IMR-90 (cell line): ENCODE results near the gene IL17B. TPM values are rescaled to one million over a fixed set of nuclear protein-coding genes. Genes with fewer than 3 reads are reported as not detected.

Source experiments
- ATAC-seq: fragments of 200-7000 bp; cut with Tn5 transposase; 2 replicates; pipeline ENCODE4 v1.9.1; 2020; ENCODE audit warnings: low read depth, mild to moderate bottlenecking, moderate library complexity
- BruUV-seq: library from RNA; stranded (reverse); fragments of 400-500 nt; replicated peaks from 2 replicates; lab custom pipeline; 2021; lab: Mats Ljungman, UMichigan
- CTCF ChIA-PET: fragments of 300-600 bp; formaldehyde crosslinking; extraction: SDS; loops from one replicate; lab custom pipeline; 2021; ENCODE audit warnings: antibody characterized with exemption; lab: Yijun Ruan, JAX
- POLR2A ChIA-PET: fragments of 300-600 bp; sonication (Branson Sonifier 250); formaldehyde crosslinking; loops from one replicate; lab custom pipeline; 2022; ENCODE audit warnings: antibody characterized with exemption; ENCODE audit not compliant: unreplicated experiment; lab: Charles Lee
- DNase-seq: peaks from one replicate; pipeline ENCODE4 v3.0.0; 2013
- H2AFZ ChIP-seq: replicated peaks from 2 replicates; pipeline ENCODE3; 2013; ENCODE audit warnings: low read length, mild to moderate bottlenecking; ENCODE audit not compliant: poor library complexity
- H2AK5ac ChIP-seq: 2 replicates; pipeline ENCODE4 v1.6.1; 2013; ENCODE audit warnings: low read depth, low read length, inconsistent platforms
- H2AK9ac ChIP-seq: replicated peaks from 2 replicates; pipeline ENCODE3; 2013; ENCODE audit warnings: mild to moderate bottlenecking, low read depth, low read length, moderate library complexity; ENCODE audit not compliant: poor library complexity
- H2BK120ac ChIP-seq: 2 replicates; pipeline ENCODE4 v1.6.1; 2013; ENCODE audit warnings: low read depth, low read length, inconsistent platforms
- H2BK15ac ChIP-seq: 3 replicates; pipeline ENCODE4 v1.6.1; 2013; ENCODE audit warnings: low read depth, low read length, inconsistent platforms
- H2BK20ac ChIP-seq: 2 replicates; pipeline ENCODE4 v1.6.1; 2013; ENCODE audit warnings: low read depth, mild to moderate bottlenecking, inconsistent platforms, low read length, moderate library complexity
- H2BK5ac ChIP-seq: 2 replicates; pipeline ENCODE4 v1.6.1; 2013; ENCODE audit warnings: mild to moderate bottlenecking, low read depth, low read length, inconsistent platforms; ENCODE audit not compliant: poor library complexity, severe bottlenecking
- H3K14ac ChIP-seq: replicated peaks from 2 replicates; pipeline ENCODE4 v1.6.1; 2013; ENCODE audit warnings: low read depth, low read length, inconsistent platforms
- H3K18ac ChIP-seq: 2 replicates; pipeline ENCODE4 v1.6.1; 2013; ENCODE audit warnings: low read depth, low read length, control low read depth
- H3K23ac ChIP-seq: 2 replicates; pipeline ENCODE4 v1.6.1; 2013; ENCODE audit warnings: low read depth, low read length, inconsistent platforms
- H3K27ac ChIP-seq: 2 replicates; pipeline ENCODE4 v1.5.1; 2013; ENCODE audit warnings: mild to moderate bottlenecking, control low read depth, low read length; ENCODE audit not compliant: insufficient read depth
- H3K27me3 ChIP-seq: 2 replicates; pipeline ENCODE4 v1.6.1; 2013; ENCODE audit warnings: low read length; ENCODE audit not compliant: control insufficient read depth, insufficient read depth
- H3K36me3 ChIP-seq: 2 replicates; pipeline ENCODE4 v1.6.1; 2013; ENCODE audit warnings: low read length, mixed read lengths; ENCODE audit not compliant: control insufficient read depth, insufficient read depth
- H3K4ac ChIP-seq: 2 replicates; pipeline ENCODE4 v1.6.1; 2013; ENCODE audit warnings: low read depth, low read length, inconsistent platforms
- H3K4me1 ChIP-seq: 2 replicates; pipeline ENCODE4 v1.6.1; 2013; ENCODE audit warnings: low read length, mixed read lengths; ENCODE audit not compliant: control insufficient read depth, insufficient read depth
- H3K4me2 ChIP-seq: 2 replicates; pipeline ENCODE4 v1.6.1; 2013; ENCODE audit warnings: low read depth, mild to moderate bottlenecking, control low read depth, low read length, moderate library complexity
- H3K4me3 ChIP-seq: 2 replicates; pipeline ENCODE4 v1.5.1; 2013; ENCODE audit warnings: low read depth, mild to moderate bottlenecking, control low read depth, low read length, moderate library complexity; ENCODE audit not compliant: insufficient read depth
- H3K56ac ChIP-seq: 2 replicates; pipeline ENCODE4 v1.6.1; 2013; ENCODE audit warnings: low read length, inconsistent platforms; ENCODE audit not compliant: insufficient read depth; ENCODE audit errors: extremely low read depth
- H3K79me1 ChIP-seq, 2 experiments: 2 replicates each; pipeline ENCODE4 v1.6.1; 2013; ENCODE audit warnings: low read length in 2 of 2, inconsistent platforms in 1 of 2, low read depth in 1 of 2
- H3K9ac ChIP-seq: 2 replicates; pipeline ENCODE4 v1.6.1; 2013; ENCODE audit warnings: low read depth, low read length, control low read depth
- H3K9me1 ChIP-seq: 2 replicates; pipeline ENCODE4 v1.6.1; 2013; ENCODE audit warnings: low read length, inconsistent platforms; ENCODE audit not compliant: insufficient read depth
- H3K9me3 ChIP-seq: 2 replicates; pipeline ENCODE4 v1.6.1; 2013; ENCODE audit warnings: low read length; ENCODE audit not compliant: control insufficient read depth, insufficient read depth
- H4K20me1 ChIP-seq: 2 replicates; pipeline ENCODE4 v1.6.1; 2013; ENCODE audit warnings: low read length, inconsistent platforms; ENCODE audit not compliant: insufficient read depth
- H4K5ac ChIP-seq: 2 replicates; pipeline ENCODE4 v1.6.1; 2013; ENCODE audit warnings: mild to moderate bottlenecking, low read depth, low read length, control low read depth
- H4K8ac ChIP-seq, 2 experiments: 2 replicates each; pipeline ENCODE4 v1.6.1; 2013; ENCODE audit warnings: low read depth in 2 of 2, low read length in 2 of 2, control low read depth in 1 of 2, inconsistent platforms in 1 of 2
- H4K91ac ChIP-seq: 2 replicates; pipeline ENCODE4 v1.6.1; 2013; ENCODE audit warnings: low read depth, low read length, inconsistent platforms; ENCODE audit not compliant: insufficient read depth
- BHLHE40 ChIP-seq: fragments of 150-350 bp; IDR thresholded peaks from 2 replicates; pipeline ENCODE4 v1.6.1; 2016; ENCODE audit warnings: mild to moderate bottlenecking, low read depth, low read length
- CEBPB ChIP-seq: IDR thresholded peaks from 2 replicates; pipeline ENCODE4 v1.6.1; 2012; ENCODE audit warnings: low read depth, low read length, improper control_type of control experiment
- CTCF ChIP-seq: conservative IDR thresholded peaks from 2 replicates; pipeline ENCODE4 v1.5.1; 2012; ENCODE audit warnings: mild to moderate bottlenecking, low read depth, low read length, improper control_type of control experiment
- ELK1 ChIP-seq: fragments of 150-350 bp; IDR thresholded peaks from 2 replicates; pipeline ENCODE4 v1.6.1; 2016; ENCODE audit warnings: low read depth, mild to moderate bottlenecking, low read length, moderate library complexity, borderline replicate concordance
- MAFK ChIP-seq: IDR thresholded peaks from 2 replicates; pipeline ENCODE4 v1.6.1; 2012; ENCODE audit warnings: low read depth, low read length, improper control_type of control experiment
- MAZ ChIP-seq: IDR thresholded peaks from 2 replicates; pipeline ENCODE4 v1.6.1; 2012; ENCODE audit warnings: low read depth, mild to moderate bottlenecking, low read length, improper control_type of control experiment, moderate library complexity, borderline replicate concordance
- MXI1 ChIP-seq: IDR thresholded peaks from 2 replicates; pipeline ENCODE4 v1.6.1; 2012; ENCODE audit warnings: low read depth, mild to moderate bottlenecking, low read length, moderate library complexity, borderline replicate concordance
- NFE2L2 ChIP-seq: fragments of 150-350 bp; IDR thresholded peaks from 2 replicates; pipeline ENCODE4 v1.6.1; 2016; ENCODE audit warnings: low read depth, mild to moderate bottlenecking, low read length
- POLR2A ChIP-seq: IDR thresholded peaks from 2 replicates; pipeline ENCODE4 v1.6.1; 2012; ENCODE audit warnings: mild to moderate bottlenecking, low read depth, low read length
- RAD21 ChIP-seq: IDR thresholded peaks from 2 replicates; pipeline ENCODE4 v1.6.1; 2012; ENCODE audit warnings: low read length, improper control_type of control experiment
- RFX5 ChIP-seq: IDR thresholded peaks from 2 replicates; pipeline ENCODE4 v1.8.0; 2012; ENCODE audit warnings: low read depth, mild to moderate bottlenecking, low read length, moderate library complexity
- SMC3 ChIP-seq: fragments of 150-350 bp; IDR thresholded peaks from 2 replicates; pipeline ENCODE4 v1.6.1; 2016; ENCODE audit warnings: low read depth, mild to moderate bottlenecking, antibody characterized with exemption, low read length, moderate library complexity
- WGBS, 2 experiments: methylation state at CpG; one replicate each; pipeline versions ENCODE4 v1.1.5 to v1.1.7; 2013; ENCODE audit warnings: missing lambda C conversion rate in 2 of 2; ENCODE audit not compliant: insufficient read length in 1 of 2; ENCODE audit errors: extremely low coverage in 2 of 2; 5-methylcytosine and 5-hydroxymethylcytosine counted together
- dilution Hi-C: fragments of 300-500 bp; cut with HindIII; formaldehyde crosslinking; loops from one replicate; pipeline ENCODE4 v1.14.3; 2018; ENCODE audit warnings: low sequenced_read_pairs; ENCODE audit not compliant: unreplicated experiment
- in situ Hi-C: fragments of 300-500 bp; cut with MboI; formaldehyde crosslinking; loops from 3 replicates; pipeline ENCODE4 v1.14.3; 2019; ENCODE audit warnings: low sequenced_read_pairs, inconsistent platforms, mixed read lengths
- intact Hi-C: fragments of 100-400 bp; cut with micrococcal nuclease; formaldehyde crosslinking; loops from 2 replicates; pipeline ENCODE4 v1.10.0; 2022
- polyA plus RNA-seq, 3 experiments: library from polyadenylated mRNA; depleted of rRNA; stranded (reverse); fragments of >200 nt; gene quantifications; 2 replicates each; pipeline ENCODE4 v1.2.3, GENCODE V29; 2012; ENCODE audit warnings: low replicate concordance in 1 of 3
- total RNA-seq: library from RNA; depleted of rRNA; stranded (reverse); fragments of >200 nt; gene quantifications from 2 replicates; pipeline ENCODE4 v1.2.3, GENCODE V29; 2012
- TF ChIP-seq, protein P1 (sequence below): fragments of 150-350 bp; IDR thresholded peaks from 2 replicates; pipeline ENCODE4 v1.6.1; 2017; ENCODE audit warnings: mild to moderate bottlenecking, antibody characterized with exemption, low read length, low read depth

The IL17B gene
- total and polyA plus RNA-seq, 2 of the 4 experiments (the other 2 are of a cell fraction): 0.31 TPM; not detected in 1

- Histone ChIP-seq H3K9me1 (no peaks in the 10 kb centered on the region), H4K91ac (no peak overlapping the region), H3K9ac (no peak overlapping the region), H3K56ac (no peak overlapping the region), H2BK20ac (no peak overlapping the region), H3K27ac (no peak overlapping the region), H2AK5ac (no peak overlapping the region), H2BK120ac (no peak overlapping the region; the same call in 1 of the 2 replicates), H3K4ac (peak overlapping the region; percentile 9; the same call in 1 of the 2 replicates), H3K27me3 (no peaks in the 10 kb centered on the region), H2AK9ac (no peak overlapping the region), H4K5ac (no peak overlapping the region), H2BK15ac (no peak overlapping the region), H2AFZ (peak overlapping the region; percentile 47), H3K18ac (no peak overlapping the region), H3K23ac (no peak overlapping the region), H3K4me3 (no peak overlapping the region), H3K9me3 (no peaks in the 10 kb centered on the region), H3K79me1 (peaks cover 0 to 5% of the 10 kb centered on the region in 2 experiments; a peak in 1 of 4 replicates), H3K14ac (peak overlapping the region; percentile 63; the same call in 1 of the 2 replicates), H2BK5ac (no peak overlapping the region), H3K4me2 (no peak overlapping the region), H4K8ac (no peak overlapping the region), H4K20me1 (no peaks in the 10 kb centered on the region), H3K4me1 (peaks cover 9% of the 10 kb centered on the region; the same call in 1 of the 2 replicates), H3K36me3 (no peaks in the 10 kb centered on the region)
- ATAC-seq (peak; percentile 8; the same call in 1 of the 2 replicates), DNase-seq (no peak)
- WGBS, 2 experiments: no CpG with 5 or more reads among the region's 5 CpGs
- TF ChIP-seq POLR2A: no peak
- no peak for TF ChIP-seq RFX5
- TF ChIP-seq BHLHE40: no peak
- TF ChIP-seq CTCF: no peak
- TF ChIP-seq NFE2L2: no peak
- no peak for TF ChIP-seq ELK1
- no peak for TF ChIP-seq RAD21
- TF ChIP-seq SMC3: no peak
- TF ChIP-seq, protein P1, sequence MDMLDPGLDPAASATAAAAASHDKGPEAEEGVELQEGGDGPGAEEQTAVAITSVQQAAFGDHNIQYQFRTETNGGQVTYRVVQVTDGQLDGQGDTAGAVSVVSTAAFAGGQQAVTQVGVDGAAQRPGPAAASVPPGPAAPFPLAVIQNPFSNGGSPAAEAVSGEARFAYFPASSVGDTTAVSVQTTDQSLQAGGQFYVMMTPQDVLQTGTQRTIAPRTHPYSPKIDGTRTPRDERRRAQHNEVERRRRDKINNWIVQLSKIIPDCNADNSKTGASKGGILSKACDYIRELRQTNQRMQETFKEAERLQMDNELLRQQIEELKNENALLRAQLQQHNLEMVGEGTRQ: no peak
- no peak for TF ChIP-seq MXI1
- no peak for TF ChIP-seq CEBPB
- TF ChIP-seq MAZ: no peak
- no peak for TF ChIP-seq MAFK
- in situ Hi-C loops: no loop called here
- dilution Hi-C loops: no loop called here
- intact Hi-C loops: no loop called here
- ChIA-PET CTCF (no interaction called here), POLR2A (no interaction called here)
- BruUV-seq: no TSS peak
Measured at GRCh38 chr5:149378241-149378820, 761 bp downstream of the IL17B start.
